Esophagus (tissue), 2 donors: ENCODE data around the gene ESPNL. TPM values are rescaled to one million over a fixed set of nuclear protein-coding genes. Genes with fewer than 3 reads are reported as not detected.

Experiments used
- H3K27ac ChIP-seq, 2 donors: one replicate each; pipeline ENCODE4 v1.5.1; 2013; ENCODE audit warnings: low read depth in 2 of 2, mild to moderate bottlenecking in 2 of 2, inconsistent platforms in 1 of 2, low read length in 1 of 2, moderate library complexity in 1 of 2
- H3K27me3 ChIP-seq, 2 donors: one replicate each; pipeline ENCODE4 v1.6.1; 2013; ENCODE audit warnings: low read length in 2 of 2, control low read depth in 1 of 2, mild to moderate bottlenecking in 1 of 2; ENCODE audit not compliant: insufficient read depth in 2 of 2, control insufficient read depth in 1 of 2
- H3K36me3 ChIP-seq, 2 donors: one replicate each; pipeline ENCODE4 v1.6.1; 2013; ENCODE audit warnings: low read length in 1 of 2; ENCODE audit not compliant: control insufficient read depth in 2 of 2, insufficient read depth in 2 of 2
- H3K4me1 ChIP-seq, 2 donors: one replicate each; pipeline ENCODE4 v1.6.1; 2013; ENCODE audit warnings: low read length in 1 of 2; ENCODE audit not compliant: control insufficient read depth in 2 of 2, insufficient read depth in 2 of 2
- H3K4me3 ChIP-seq, 2 donors: one replicate each; pipeline ENCODE4 v1.5.1; 2013; ENCODE audit warnings: low read length in 2 of 2, mild to moderate bottlenecking in 2 of 2, low read depth in 1 of 2, moderate library complexity in 1 of 2
- H3K9me3 ChIP-seq, 2 donors: one replicate each; pipeline ENCODE4 v1.6.1; 2013; ENCODE audit warnings: mild to moderate bottlenecking in 2 of 2, low read depth in 1 of 2, low read length in 1 of 2, moderate library complexity in 1 of 2; ENCODE audit not compliant: control insufficient read depth in 2 of 2, insufficient read depth in 1 of 2
- whole genome bisulfite sequencing, 2 donors: extraction: QIAGEN DNeasy Blood & Tissue Kit; methylation state at CpG; one replicate each; pipeline ENCODE4 v1.1.7; 2013; 5-methylcytosine and 5-hydroxymethylcytosine counted together
- polyA plus RNA-seq, 2 donors: library from polyadenylated mRNA; stranded (reverse); fragments of 200-250 nt; gene quantifications; one replicate each; pipeline ENCODE4 v1.2.3, GENCODE V29; 2013
- donor health status: healthy with polysubstance abuse.
- donor health status: Bipolar disorder and iron deficiency.

Gene ESPNL
- polyA plus RNA-seq, 2 donors, result 0.09 to 0.12 TPM

DNA sequence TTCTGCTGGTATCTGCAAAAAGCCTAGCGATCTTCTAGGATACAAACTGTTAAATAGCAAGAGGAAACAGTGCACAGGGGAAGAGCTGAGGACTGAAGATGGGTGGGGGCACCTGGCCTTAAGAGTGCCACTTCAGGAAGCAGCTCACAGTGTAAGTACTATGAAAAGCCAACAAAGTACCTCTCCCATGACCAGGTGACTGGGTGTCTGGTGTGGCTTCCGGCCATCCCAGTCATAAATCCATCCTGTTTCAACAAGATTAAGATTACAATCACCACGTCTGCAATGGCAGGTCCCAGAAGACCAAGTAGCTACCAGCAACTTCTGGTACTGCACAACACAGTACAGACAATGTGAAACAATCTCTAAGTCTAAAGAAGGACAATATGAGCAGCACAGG lies 74.6 kb downstream of the ESPNL start:
- H3K27ac ChIP-seq, result no peak overlapping the region
- H3K4me3 ChIP-seq, result no peak overlapping the region
- no peaks in the 10 kb centered on the region for H3K9me3 ChIP-seq

DNA sequence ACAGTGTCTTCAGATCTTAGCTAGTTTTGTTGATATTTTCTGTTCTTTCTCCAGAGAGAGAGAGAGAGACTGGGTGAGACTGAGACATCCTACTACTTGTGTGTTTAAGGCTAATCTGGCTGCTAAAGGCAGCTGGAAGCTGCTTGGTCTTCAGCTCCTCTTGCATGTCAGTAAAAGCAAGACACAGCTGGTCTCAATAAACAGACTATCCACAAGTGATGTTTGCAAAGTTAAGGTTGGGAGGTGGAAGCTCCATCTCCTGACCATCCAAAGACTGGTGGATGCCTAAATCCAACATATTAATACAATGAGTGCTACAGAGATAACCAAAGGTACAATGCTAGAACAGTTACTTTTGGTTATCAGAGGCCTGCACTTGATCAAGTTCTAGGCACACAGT lies 76.5 kb downstream of the ESPNL start:
- Histone ChIP-seq H3K4me1 (peaks cover 0 to 2% of the 10 kb centered on the region in 2 donors), H3K36me3 (peaks cover 19 to 34% of the 10 kb centered on the region in 2 donors), H3K9me3 (no peaks in the 10 kb centered on the region), H3K4me3 (no peak overlapping the region), H3K27me3 (no peaks in the 10 kb centered on the region), H3K27ac (no peak overlapping the region)

More for the DNA sequence above, 74.6 kb downstream of the ESPNL start:
- peaks cover 10 to 38% of the 10 kb centered on the region in 2 donors for H3K36me3 ChIP-seq
- H3K27me3 ChIP-seq, result no peaks in the 10 kb centered on the region
- WGBS, 2 donors, result 61 to 80% methylated on average over 3 of the region's 3 CpGs
- H3K4me1 ChIP-seq, result peaks cover 2 to 4% of the 10 kb centered on the region in 2 donors

DNA sequence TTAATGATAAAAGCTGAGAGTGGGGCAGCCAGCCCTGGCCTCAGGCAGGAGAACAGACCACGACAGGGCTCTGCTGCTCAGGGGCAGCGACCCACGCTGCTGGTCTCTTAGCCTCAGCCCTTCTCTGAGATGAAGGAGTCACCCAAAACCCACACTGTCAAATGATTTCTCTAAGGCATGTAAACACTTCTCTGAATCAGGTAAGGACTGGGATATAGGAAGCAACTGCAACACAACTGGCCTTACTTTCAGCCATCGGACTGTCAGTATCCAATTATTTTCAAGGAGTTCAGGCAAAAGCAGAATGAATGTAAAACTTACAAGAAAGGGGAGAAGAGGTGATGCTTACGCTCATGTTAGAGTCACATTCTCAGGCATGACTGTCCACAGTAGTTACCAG lies 80.4 kb downstream of the ESPNL start:
- Histone ChIP-seq H3K36me3 (peaks cover 25 to 31% of the 10 kb centered on the region in 2 donors), H3K9me3 (no peaks in the 10 kb centered on the region), H3K4me1 (no peaks in the 10 kb centered on the region), H3K27me3 (no peaks in the 10 kb centered on the region), H3K4me3 (no peak overlapping the region), H3K27ac (no peak overlapping the region)
- 91% methylated on average over 5 of the region's 5 CpGs for WGBS, 2 donors

DNA sequence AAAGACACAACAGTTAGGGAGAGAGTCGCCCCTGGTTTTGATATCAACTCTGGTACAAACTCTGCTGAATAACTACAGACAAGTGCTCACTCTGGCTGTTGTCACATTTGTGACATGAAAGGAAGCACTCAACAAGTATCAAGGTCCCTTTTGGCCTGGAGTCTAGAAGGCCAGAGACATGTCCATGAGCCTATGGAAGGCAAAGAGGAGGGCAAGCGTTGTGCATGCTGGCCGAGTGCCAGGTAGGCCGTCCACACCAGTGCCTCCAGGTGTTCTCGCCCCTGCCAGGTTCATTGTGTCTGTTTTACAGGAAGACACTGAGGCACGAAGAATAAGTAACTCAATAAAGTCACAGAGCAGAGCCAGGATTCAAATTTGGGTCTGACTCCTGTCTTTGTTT lies 82.2 kb downstream of the ESPNL start:
- Histone ChIP-seq H3K27me3 (no peaks in the 10 kb centered on the region), H3K4me3 (no peak overlapping the region), H3K27ac (no peak overlapping the region), H3K9me3 (no peaks in the 10 kb centered on the region), H3K36me3 (peaks cover 25 to 40% of the 10 kb centered on the region in 2 donors), H3K4me1 (no peaks in the 10 kb centered on the region)
- 58 to 65% methylated on average over 6 of the region's 6 CpGs for WGBS, 2 donors

Other genes starting within 250 kb of the ESPNL start
- gene RAMP1, start 240.7 kb upstream of the ESPNL start, polyA plus RNA-seq, result 1 to 10 TPM; 4.0 to 7.5 TPM
- gene UBE2F, start 133.3 kb upstream of the ESPNL start, polyA plus RNA-seq, result 10 to 100 TPM; 45.5 to 52.3 TPM
- 1 to 10 TPM; 6.3 to 6.6 TPM for gene SCLY, start 39.3 kb upstream of the ESPNL start, polyA plus RNA-seq
- under 1 TPM; 0.21 to 0.24 TPM for gene KLHL30, start 38.3 kb downstream of the ESPNL start, polyA plus RNA-seq
- gene ERFE, start 58.6 kb downstream of the ESPNL start, polyA plus RNA-seq, result under 1 TPM; 0.06 to 0.38 TPM
- gene ILKAP, start 103.4 kb downstream of the ESPNL start, polyA plus RNA-seq, result 10 to 100 TPM; 36.7 to 41.4 TPM
- gene HES6, start 139.7 kb downstream of the ESPNL start, polyA plus RNA-seq, result 1 to 10 TPM; 2.5 to 3.0 TPM
- 10 to 100 TPM in 1 of 2 donors, 1 to 10 TPM in 1; 4.9 to 12.6 TPM for gene PER2, start 188.3 kb downstream of the ESPNL start, polyA plus RNA-seq
- 1 to 10 TPM; 3.2 to 4.8 TPM for gene TRAF3IP1, start 220.2 kb downstream of the ESPNL start, polyA plus RNA-seq